Ascending aorta (tissue), 2 donors: Measurements from ENCODE around the gene ZBTB18. TPM values are rescaled to one million over a fixed set of nuclear protein-coding genes. Genes with fewer than 3 reads are reported as not detected.

Source experiments
- DNase-seq, 2 donors: peaks; one replicate each; pipeline ENCODE4 v3.0.0-alpha.2; 2019; ENCODE audit warnings: low spot score in 2 of 2
- H3K27ac ChIP-seq, 2 donors: fragments of 200-600 bp; sonication (generic); one replicate each; pipeline ENCODE4 v1.5.1; 2016 to 2017; ENCODE audit warnings: mild to moderate bottlenecking in 1 of 2
- H3K27me3 ChIP-seq: fragments of 200-600 bp; sonication (generic); one replicate; pipeline ENCODE4 v1.5.1; 2017
- H3K36me3 ChIP-seq, 2 donors: fragments of 200-600 bp; sonication (generic); one replicate each; pipeline ENCODE4 v1.5.1; 2016
- H3K4me1 ChIP-seq, 2 donors: fragments of 200-600 bp; sonication (generic); one replicate each; pipeline ENCODE4 v1.5.1; 2016 to 2017; ENCODE audit warnings: mild to moderate bottlenecking in 1 of 2
- H3K4me3 ChIP-seq, 2 donors: fragments of 200-600 bp; sonication (generic); one replicate each; pipeline ENCODE4 v1.5.1; 2016 to 2017; ENCODE audit warnings: mild to moderate bottlenecking in 1 of 2
- H3K9me3 ChIP-seq, 2 donors: fragments of 200-600 bp; sonication (generic); one replicate each; pipeline ENCODE4 v1.5.1; 2016
- intact Hi-C: fragments of 100-400 bp; cut with DNase I; formaldehyde crosslinking; loops from one replicate; pipeline ENCODE4 v1.15.1; 2023
- total RNA-seq: library from RNA; depleted of rRNA; stranded (reverse); fragments of >200 nt; gene quantifications from one replicate; pipeline ENCODE4 v1.1.0, GENCODE V29; 2016
- TF ChIP-seq, protein P1 (sequence below), 3 experiments: fragments of 200-600 bp in 2 of 3; fragments of 450-650 bp in 1 of 3; sonication (generic) in 2 of 3; IDR thresholded peaks; one replicate each; pipeline ENCODE4 v1.5.1; 2016 to 2019; ENCODE audit warnings: antibody characterized with exemption in 3 of 3, mild to moderate bottlenecking in 1 of 3, moderate library complexity in 1 of 3

The ZBTB18 gene
- total RNA-seq, 1 donor from 2014 or later = 7.1 TPM

DNA sequence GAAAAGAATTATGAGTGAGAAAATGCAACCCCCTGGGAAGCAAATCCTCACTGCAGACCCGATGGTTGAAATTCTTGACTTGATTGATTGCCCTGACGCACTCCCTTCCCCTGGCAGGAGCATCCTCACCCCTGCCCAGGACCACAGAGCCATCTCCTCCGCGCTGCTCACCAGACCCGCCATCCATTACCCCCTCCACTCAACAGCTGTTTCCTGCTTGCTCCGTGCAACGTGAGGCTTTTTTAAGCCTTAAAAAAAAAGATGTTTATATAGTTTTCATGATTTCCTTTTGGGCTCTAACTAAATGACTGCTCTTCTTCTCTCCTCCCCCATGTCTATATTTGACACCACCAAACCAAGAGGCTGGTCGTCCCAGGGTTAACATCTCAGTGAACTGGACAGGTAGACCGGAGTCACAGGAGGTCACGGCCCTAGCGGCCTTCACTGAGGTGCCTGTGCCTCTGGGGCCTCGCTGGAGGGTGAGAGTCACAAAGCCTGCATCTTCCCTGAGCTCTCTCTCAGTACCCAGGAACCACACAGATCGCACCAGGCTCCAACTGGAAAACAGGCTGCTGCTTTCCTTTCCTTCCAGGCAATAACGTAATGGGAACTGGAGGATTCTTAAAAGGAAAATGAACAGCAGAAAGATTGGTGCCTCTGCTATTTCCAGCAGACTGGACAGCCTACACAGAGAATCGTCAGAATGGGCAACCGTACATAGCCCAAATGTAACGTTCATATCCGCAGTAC is 49.8 kb downstream of the ZBTB18 start:
- no peak for DNase-seq
- Histone ChIP-seq H3K4me1 (no peaks in the 10 kb centered on the region), H3K4me3 (no peak overlapping the region), H3K27ac (no peak overlapping the region), H3K9me3 (no peaks in the 10 kb centered on the region), H3K27me3 (no peaks in the 10 kb centered on the region), H3K36me3 (no peaks in the 10 kb centered on the region)
- TF ChIP-seq, protein P1, sequence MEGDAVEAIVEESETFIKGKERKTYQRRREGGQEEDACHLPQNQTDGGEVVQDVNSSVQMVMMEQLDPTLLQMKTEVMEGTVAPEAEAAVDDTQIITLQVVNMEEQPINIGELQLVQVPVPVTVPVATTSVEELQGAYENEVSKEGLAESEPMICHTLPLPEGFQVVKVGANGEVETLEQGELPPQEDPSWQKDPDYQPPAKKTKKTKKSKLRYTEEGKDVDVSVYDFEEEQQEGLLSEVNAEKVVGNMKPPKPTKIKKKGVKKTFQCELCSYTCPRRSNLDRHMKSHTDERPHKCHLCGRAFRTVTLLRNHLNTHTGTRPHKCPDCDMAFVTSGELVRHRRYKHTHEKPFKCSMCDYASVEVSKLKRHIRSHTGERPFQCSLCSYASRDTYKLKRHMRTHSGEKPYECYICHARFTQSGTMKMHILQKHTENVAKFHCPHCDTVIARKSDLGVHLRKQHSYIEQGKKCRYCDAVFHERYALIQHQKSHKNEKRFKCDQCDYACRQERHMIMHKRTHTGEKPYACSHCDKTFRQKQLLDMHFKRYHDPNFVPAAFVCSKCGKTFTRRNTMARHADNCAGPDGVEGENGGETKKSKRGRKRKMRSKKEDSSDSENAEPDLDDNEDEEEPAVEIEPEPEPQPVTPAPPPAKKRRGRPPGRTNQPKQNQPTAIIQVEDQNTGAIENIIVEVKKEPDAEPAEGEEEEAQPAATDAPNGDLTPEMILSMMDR (IDR thresholded peaks at IDR 0.05) = no peak
- intact Hi-C loops = no loop called here

DNA sequence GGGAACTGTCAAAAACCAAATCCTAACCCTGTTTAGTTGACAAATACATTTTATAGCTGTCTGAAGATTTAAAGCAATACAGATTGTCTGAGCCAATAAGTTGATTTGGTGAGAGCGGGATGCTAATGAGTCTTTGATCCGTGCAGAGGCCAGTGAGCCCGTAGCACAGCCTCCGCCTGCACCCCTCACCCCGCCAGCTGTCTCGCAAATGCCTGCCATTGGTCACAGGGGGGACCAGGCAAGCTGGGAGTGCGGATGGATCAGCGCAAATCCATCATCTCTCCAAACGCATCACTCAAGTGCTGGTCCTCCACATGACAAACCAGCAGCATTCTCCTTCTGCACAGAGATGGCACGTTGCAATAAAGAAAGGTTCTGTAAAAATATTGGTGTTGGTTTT is 51.0 kb downstream of the ZBTB18 start:
- H3K4me3 ChIP-seq = no peak overlapping the region
- H3K9me3 ChIP-seq = no peaks in the 10 kb centered on the region
- H3K36me3 ChIP-seq = no peaks in the 10 kb centered on the region
- no peak for DNase-seq
- no peaks in the 10 kb centered on the region for H3K4me1 ChIP-seq
- H3K27me3 ChIP-seq = no peaks in the 10 kb centered on the region
- no peak overlapping the region for H3K27ac ChIP-seq
- TF ChIP-seq, protein P1 (IDR thresholded peaks at IDR 0.05) = no peak
- intact Hi-C loops = no loop called here

DNA sequence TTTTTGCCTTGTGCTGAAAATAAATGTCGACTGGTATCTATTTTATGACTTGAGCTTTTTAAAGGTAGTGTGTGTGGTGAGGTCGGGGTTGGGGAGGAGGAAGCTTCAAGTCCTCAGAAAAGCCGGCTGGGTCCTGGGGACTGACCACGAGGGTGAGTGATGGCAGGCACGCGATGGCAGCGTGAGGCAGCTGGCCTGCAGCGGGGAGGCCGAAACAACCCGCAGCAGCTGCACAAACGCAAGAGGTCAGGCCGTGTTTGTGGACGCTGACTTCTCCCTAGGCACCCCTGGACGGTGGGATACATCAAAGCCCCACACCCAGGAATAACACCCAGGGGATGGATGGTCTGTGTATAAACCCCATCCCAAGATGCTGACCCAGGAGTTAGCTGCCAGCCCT is 51.4 kb downstream of the ZBTB18 start:
- no peaks in the 10 kb centered on the region for H3K9me3 ChIP-seq
- H3K27ac ChIP-seq = no peak overlapping the region
- H3K4me1 ChIP-seq = no peaks in the 10 kb centered on the region
- DNase-seq = no peak
- no peaks in the 10 kb centered on the region for H3K36me3 ChIP-seq
- TF ChIP-seq, protein P1 (IDR thresholded peaks at IDR 0.05) = no peak
- intact Hi-C loops = no loop called here
- H3K27me3 ChIP-seq = no peaks in the 10 kb centered on the region
- no peak overlapping the region for H3K4me3 ChIP-seq

DNA sequence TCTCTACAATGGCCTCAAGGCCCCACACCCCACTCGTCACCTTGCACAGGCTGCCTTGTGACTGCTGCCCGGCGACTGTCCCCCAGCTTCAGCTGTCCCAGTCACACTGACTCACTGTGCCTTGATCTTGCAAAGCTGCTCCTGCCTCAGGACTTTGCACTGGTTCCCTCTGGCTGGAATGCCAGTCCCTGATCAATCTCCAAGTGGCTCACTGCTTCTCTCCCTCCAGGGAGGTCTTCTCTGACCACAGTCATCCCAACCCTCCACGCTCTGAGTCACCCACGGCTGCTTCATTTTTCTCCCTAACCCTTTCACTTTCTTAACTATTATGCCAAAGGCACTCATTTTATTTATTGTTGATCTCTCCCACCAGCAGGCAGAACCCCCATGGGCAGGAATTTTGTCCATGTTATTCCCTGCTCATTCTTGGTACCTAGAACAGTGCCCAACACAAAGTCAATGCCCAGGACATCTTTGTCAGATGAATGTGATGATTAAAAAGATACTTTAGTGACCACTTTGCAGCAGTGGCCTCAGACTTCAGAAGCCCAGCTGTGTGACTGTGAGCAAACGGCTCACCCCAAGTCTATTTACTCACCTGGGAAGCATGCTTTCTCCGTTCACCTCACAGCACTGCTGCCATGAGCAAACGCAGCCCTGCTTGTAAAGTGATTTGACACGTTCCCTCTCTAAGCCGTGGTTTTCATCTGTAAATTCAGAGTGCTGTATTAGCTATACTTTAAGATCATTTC is 53.4 kb downstream of the ZBTB18 start:
- H3K4me3 ChIP-seq = no peak overlapping the region
- intact Hi-C loops = no loop called here
- no peak overlapping the region for H3K27ac ChIP-seq
- DNase-seq = no peak
- H3K4me1 ChIP-seq = no peaks in the 10 kb centered on the region
- TF ChIP-seq, protein P1 (IDR thresholded peaks at IDR 0.05) = no peak
- H3K27me3 ChIP-seq = no peaks in the 10 kb centered on the region
- no peaks in the 10 kb centered on the region for H3K36me3 ChIP-seq
- H3K9me3 ChIP-seq = no peaks in the 10 kb centered on the region

DNA sequence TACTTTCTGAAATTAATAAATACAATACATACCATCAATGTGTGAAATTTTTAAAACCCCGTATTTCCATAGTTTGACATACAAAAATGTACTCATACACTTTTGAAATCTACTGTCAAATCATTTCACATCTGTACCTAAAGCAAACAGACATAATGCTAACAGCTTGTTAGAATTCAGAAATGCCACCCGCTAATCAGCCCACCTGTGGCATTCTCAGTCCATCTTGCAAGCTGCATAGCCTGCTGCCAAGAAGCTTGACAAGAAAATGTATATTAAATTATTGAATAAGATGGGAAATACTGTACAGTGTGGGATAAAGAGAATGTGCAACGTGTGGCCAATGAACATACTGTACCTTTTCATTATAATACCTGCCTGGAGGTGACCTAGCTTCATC is 55.1 kb downstream of the ZBTB18 start:
- no peak for DNase-seq
- TF ChIP-seq, protein P1 (IDR thresholded peaks at IDR 0.05) = no peak
- Histone ChIP-seq H3K4me3 (no peak overlapping the region), H3K27me3 (no peaks in the 10 kb centered on the region), H3K27ac (no peak overlapping the region), H3K4me1 (no peaks in the 10 kb centered on the region), H3K36me3 (no peaks in the 10 kb centered on the region), H3K9me3 (no peaks in the 10 kb centered on the region)
- intact Hi-C loops = no loop called here

Other genes starting within 250 kb of the ZBTB18 start
- 38.0 TPM for gene AKT3, start 201.0 kb upstream of the ZBTB18 start, total RNA-seq